K562 (cell line): ENCODE results near the gene ATG4D. TPM values are rescaled to one million over a fixed set of nuclear protein-coding genes. Genes with fewer than 3 reads are reported as not detected.

Source experiments
- ADNP ChIP-seq: fragments of 200-800 bp; sonication (Bioruptor generic); IDR thresholded peaks from 2 replicates; pipeline ENCODE4 v1.6.1; 2016; ENCODE audit warnings: missing genetic modification characterization, missing compliant biosample characterization
- CHD1 ChIP-seq: fragments of 200-600 bp; sonication (generic); IDR thresholded peaks from one replicate; pipeline ENCODE4 v1.6.1; 2012; ENCODE audit warnings: mild to moderate bottlenecking, moderate library complexity, low read length, inconsistent platforms
- CHD4 ChIP-seq: fragments of 200-600 bp; sonication (generic); IDR thresholded peaks from 3 replicates; pipeline ENCODE4 v1.6.1; 2012; ENCODE audit warnings: low read depth, mild to moderate bottlenecking, mixed read lengths, low read length, inconsistent platforms; ENCODE audit not compliant: insufficient read depth, insufficient replicate concordance, poor library complexity, severe bottlenecking
- ELK1 ChIP-seq: sonication (generic); formaldehyde crosslinking; IDR thresholded peaks from 2 replicates; pipeline ENCODE4 v1.8.1; 2022; ENCODE audit warnings: missing genetic modification reagents
- ILK ChIP-seq: fragments of 450-650 bp; IDR thresholded peaks from 2 replicates; pipeline ENCODE4 v1.6.1; 2016; ENCODE audit warnings: missing genetic modification characterization, low read depth, mild to moderate bottlenecking, missing compliant biosample characterization, moderate library complexity, borderline replicate concordance
- RBM25 ChIP-seq: fragments of 200-400 bp; formaldehyde crosslinking; IDR thresholded peaks from 2 replicates; pipeline ENCODE4 v1.6.1; 2018; ENCODE audit warnings: low read length, low read depth, moderate library complexity; ENCODE audit not compliant: severe bottlenecking
- SMAD2 ChIP-seq: fragments of 150-350 bp; IDR thresholded peaks from 2 replicates; pipeline ENCODE4 v1.6.1; 2014; ENCODE audit warnings: low read depth, mild to moderate bottlenecking, low read length
- SMARCB1 ChIP-seq: IDR thresholded peaks from 2 replicates; pipeline ENCODE4 v1.6.1; 2011; ENCODE audit warnings: improper control_type of control experiment, low read depth; ENCODE audit not compliant: insufficient read length
- SP1 ChIP-seq: sonication (generic); formaldehyde crosslinking; IDR thresholded peaks from 2 replicates; pipeline ENCODE4 v1.8.1; 2022; ENCODE audit warnings: mild to moderate bottlenecking, missing genetic modification reagents
- TCF3 ChIP-seq: sonication (generic); formaldehyde crosslinking; IDR thresholded peaks from 2 replicates; pipeline ENCODE4 v1.4.0; 2020; ENCODE audit warnings: mild to moderate bottlenecking, missing genetic modification reagents
- TCFL5 ChIP-seq: fragments of 250-450 bp; sonication (Bioruptor Pico); conservative IDR thresholded peaks from 2 replicates; pipeline ENCODE4 v1.6.1; 2021; ENCODE audit warnings: mild to moderate bottlenecking, moderate library complexity, matching md5 sums
- ZBTB49 ChIP-seq: sonication (generic); formaldehyde crosslinking; IDR thresholded peaks from 2 replicates; pipeline ENCODE4 v1.8.0; 2022; ENCODE audit warnings: missing genetic modification reagents, mild to moderate bottlenecking, borderline replicate concordance
- ZC3H8 ChIP-seq: fragments of 450-650 bp; IDR thresholded peaks from 2 replicates; pipeline ENCODE4 v1.6.1; 2017
- ZNF232 ChIP-seq: sonication (generic); formaldehyde crosslinking; IDR thresholded peaks from 2 replicates; pipeline ENCODE4 v1.8.0; 2022; ENCODE audit warnings: mild to moderate bottlenecking, missing genetic modification reagents
- ZNF277 ChIP-seq: fragments of 250-450 bp; sonication (Bioruptor Pico); IDR thresholded peaks from 2 replicates; pipeline ENCODE4 v1.8.0; 2022; ENCODE audit warnings: inconsistent platforms, mild to moderate bottlenecking, moderate library complexity, borderline replicate concordance
- ZNF311 ChIP-seq: fragments of 250-450 bp; sonication (Bioruptor Pico); IDR thresholded peaks from 2 replicates; pipeline ENCODE4 v1.4.0; 2020; ENCODE audit warnings: mild to moderate bottlenecking, moderate library complexity
- ZNF324 ChIP-seq: fragments of 250-450 bp; sonication (Bioruptor Pico); IDR thresholded peaks from 2 replicates; pipeline ENCODE4 v1.4.0; 2020; ENCODE audit warnings: mild to moderate bottlenecking
- ZNF395 ChIP-seq: fragments of 200-800 bp; sonication (Bioruptor generic); IDR thresholded peaks from 2 replicates; pipeline ENCODE4 v1.6.1; 2017; ENCODE audit warnings: missing genetic modification characterization, missing compliant biosample characterization
- ZNF398 ChIP-seq: fragments of 250-450 bp; sonication (Bioruptor Pico); IDR thresholded peaks from 2 replicates; pipeline ENCODE4 v1.8.0; 2021; ENCODE audit warnings: moderate library complexity, mild to moderate bottlenecking, inconsistent platforms
- ZNF431 ChIP-seq: sonication (generic); formaldehyde crosslinking; IDR thresholded peaks from 2 replicates; pipeline ENCODE4 v1.8.0; 2022; ENCODE audit warnings: mild to moderate bottlenecking, missing genetic modification reagents
- polyA plus RNA-seq, 8 experiments: library from polyadenylated mRNA; depleted of rRNA in 4 of 8; stranded (reverse) in 5 of 8; unstranded in 3 of 8; fragments of >200 nt; fragmentation: Nextera tagmentation in 2 of 8; fragmentation: Illumina TruSeq in 1 of 8; extraction: Ambion mirVana in 2 of 8; extraction: Trizol in 1 of 8; gene quantifications; 2 replicates each; pipeline versions ENCODE4 v1.2.1 to v1.2.3, GENCODE V29; 2011 to 2014; ENCODE audit warnings: inconsistent platforms in 1 of 8, missing spikeins in 1 of 8
- total RNA-seq, 7 experiments: library from RNA; depleted of rRNA in 6 of 7; stranded (reverse); fragments of >200 nt in 6 of 7; fragmentation: Illumina TruSeq in 2 of 7; extraction: Trizol in 2 of 7; gene quantifications; 2 replicates each; pipeline versions ENCODE4 v1.2.1 to v1.2.3, GENCODE V29; 2011 to 2021; ENCODE audit warnings: low replicate concordance in 1 of 7

Gene ATG4D
- total and polyA plus RNA-seq, 9 of the 15 experiments (the other 6 are each of a cell fraction or from before 2014, with no cell fraction given) = 0.51 to 66.1 (median 22.9) TPM

GRCh38 chr19:10575011-10575716 is 31.5 kb downstream of the ATG4D start (continued):
- TF ChIP-seq ZBTB49 (CRISPR knock-in tag) = no peak
- no peak for TF ChIP-seq ZNF277 (CRISPR knock-in tag)
- TF ChIP-seq TCFL5 (CRISPR knock-in tag) = no peak
- no peak for TF ChIP-seq ZNF398 (CRISPR knock-in tag)
- no peak for TF ChIP-seq ZNF395 (CRISPR knock-in tag)
- no peak for TF ChIP-seq ZNF232 (CRISPR knock-in tag)
- no peak for TF ChIP-seq ZNF311 (CRISPR knock-in tag)
- TF ChIP-seq ZC3H8 = no peak
- no peak for TF ChIP-seq ZNF431 (CRISPR knock-in tag)
- no peak for TF ChIP-seq ELK1 (CRISPR knock-in tag)
- TF ChIP-seq CHD4 = peak; percentile 84
- TF ChIP-seq ILK (tag) = no peak
- TF ChIP-seq SMARCB1 = no peak
- no peak for TF ChIP-seq CHD1
- no peak for TF ChIP-seq TCF3 (CRISPR knock-in tag)
- TF ChIP-seq RBM25 = peak; percentile 98
- TF ChIP-seq ADNP = peak; percentile 96
- no peak for TF ChIP-seq SMAD2
- peak; percentile 23; the same call in 1 of the 2 replicates for TF ChIP-seq SP1
- no peak for TF ChIP-seq ZNF324 (CRISPR knock-in tag)
